GM21515 (cell line): ENCODE data around the gene ESPNL.

Experiments used
- ATAC-seq: cut with Tn5 transposase; IDR thresholded peaks from one replicate; pipeline ENCODE4 v1.9.1; 2021; ENCODE audit not compliant: unreplicated experiment

The ESPNL gene

GRCh38 chr2:238155761-238156694 is 55.9 kb downstream of the ESPNL start:
- ATAC-seq: no peak

DNA sequence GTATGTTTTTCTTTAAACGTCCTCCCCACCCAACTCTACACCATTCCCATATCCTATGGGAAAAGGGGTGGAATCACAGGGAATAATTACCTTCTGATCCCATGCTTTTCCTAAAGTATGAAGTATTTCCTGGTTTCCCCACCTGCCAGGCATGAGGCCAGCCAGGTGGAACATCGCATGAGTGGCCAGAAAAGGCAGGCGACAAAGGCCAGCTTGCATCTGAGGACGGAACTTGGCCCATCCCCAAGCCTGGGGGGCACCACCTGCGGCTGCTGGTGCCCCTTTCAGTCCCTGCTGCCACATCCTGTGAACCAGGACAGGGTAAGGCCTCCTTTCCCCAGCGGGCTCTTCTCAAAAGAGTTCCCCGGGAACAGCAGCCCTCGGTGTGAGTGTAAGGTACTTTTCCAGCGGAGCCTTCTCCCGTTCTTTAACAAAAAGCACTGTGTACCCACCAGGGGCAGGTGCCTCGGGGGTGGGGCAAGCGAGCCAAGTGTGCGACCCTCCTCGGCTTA is 57.4 kb downstream of the ESPNL start:
- no peak for ATAC-seq

DNA sequence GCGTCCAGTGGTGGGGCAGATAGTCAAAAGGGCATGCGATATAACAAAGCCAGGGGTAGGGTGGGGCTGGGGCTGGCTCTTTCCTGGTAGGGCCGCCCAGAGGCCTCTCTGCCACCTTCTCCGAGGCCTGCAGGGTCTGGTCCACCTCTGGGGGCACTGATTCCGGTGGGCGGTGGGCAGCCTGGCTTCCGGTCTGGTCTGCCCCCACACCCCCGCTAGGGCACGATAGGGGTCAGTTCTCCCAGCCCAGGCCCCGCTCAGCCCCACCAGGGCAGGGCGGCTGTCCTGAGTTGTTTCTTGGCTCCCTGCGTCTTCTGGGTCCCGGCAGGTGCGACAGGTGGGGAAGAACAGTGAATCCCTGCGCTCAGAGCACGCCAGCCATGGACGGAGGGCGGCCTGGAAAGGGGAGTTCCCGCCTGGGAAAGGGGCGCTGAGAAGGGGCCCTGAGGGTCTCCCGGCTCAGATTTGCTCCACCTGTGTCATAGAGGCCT is 57.9 kb downstream of the ESPNL start:
- no peak for ATAC-seq

GRCh38 chr2:238158509-238159070 is 58.5 kb downstream of the ESPNL start, which contains the start of gene ERFE:
Gene ERFE (plus strand): TSS chr2:238158970. CDS start chr2:238159008, 38 bp downstream.
- no peak for ATAC-seq

GRCh38 chr2:238159071-238159539 is 59.0 kb downstream of the ESPNL start:
- no peak for ATAC-seq

GRCh38 chr2:238159661-238160205 is 59.6 kb downstream of the ESPNL start:
- ATAC-seq: no peak

- ATAC-seq: no peak
These were observed 60.3 kb downstream of the ESPNL start for GRCh38 chr2:238160206-238161129.

- ATAC-seq: no peak
These were observed 61.3 kb downstream of the ESPNL start for GRCh38 chr2:238161291-238162051.

DNA sequence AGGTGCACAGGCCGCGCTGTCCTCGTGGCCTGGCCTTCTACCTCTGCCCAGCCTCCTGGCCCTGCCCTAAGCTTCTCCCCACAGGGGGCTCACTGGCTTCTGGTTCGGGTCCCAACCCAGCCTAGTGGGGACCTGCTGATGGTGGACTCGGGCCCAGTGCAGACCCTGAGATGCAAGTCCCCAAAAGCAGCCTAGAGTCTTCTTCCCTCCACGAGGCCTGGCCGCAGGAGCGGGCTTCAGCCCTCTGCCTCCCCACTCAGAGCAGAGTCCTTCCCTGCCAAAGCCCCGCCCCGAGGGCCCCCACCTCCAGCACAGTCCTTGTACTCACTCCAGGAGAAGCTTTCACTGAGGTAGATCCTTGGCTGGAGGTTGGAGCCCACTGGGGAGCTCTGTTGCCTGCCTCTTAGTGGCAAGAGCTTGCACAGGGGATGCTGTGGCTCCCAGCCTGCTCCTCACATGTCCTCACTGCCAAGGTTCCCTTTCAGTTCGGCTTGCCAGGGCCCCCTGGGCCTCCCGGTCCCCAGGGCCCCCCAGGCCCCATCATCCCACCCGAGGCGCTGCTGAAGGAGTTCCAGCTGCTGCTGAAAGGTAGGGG is 62.2 kb downstream of the ESPNL start:
- no peak for ATAC-seq

- ATAC-seq: no peak
These were observed 62.8 kb downstream of the ESPNL start for GRCh38 chr2:238162846-238163441.

GRCh38 chr2:238163481-238164198 is 63.5 kb downstream of the ESPNL start:
- no peak for ATAC-seq

DNA sequence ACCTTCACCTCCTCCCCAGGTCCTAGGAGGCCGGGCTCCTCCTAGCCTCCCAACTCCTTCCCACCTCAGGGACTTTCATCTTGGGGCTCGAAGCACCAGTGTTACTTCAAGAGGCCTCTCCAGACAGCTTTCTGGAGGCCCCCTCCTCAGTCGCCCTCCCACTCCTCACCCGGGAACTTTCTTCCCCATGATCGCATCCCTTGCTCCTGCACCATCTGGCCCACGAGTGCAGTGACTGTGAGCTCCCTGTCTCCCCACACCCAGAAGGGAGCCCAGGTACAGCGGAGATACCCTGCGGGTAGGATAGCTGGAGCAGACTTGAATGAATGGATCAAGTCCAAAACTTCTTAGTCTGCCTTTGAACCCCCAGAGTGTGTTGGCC is 64.8 kb downstream of the ESPNL start:
- ATAC-seq: no peak

GRCh38 chr2:238165288-238165921 is 65.3 kb downstream of the ESPNL start:
- ATAC-seq: no peak

DNA sequence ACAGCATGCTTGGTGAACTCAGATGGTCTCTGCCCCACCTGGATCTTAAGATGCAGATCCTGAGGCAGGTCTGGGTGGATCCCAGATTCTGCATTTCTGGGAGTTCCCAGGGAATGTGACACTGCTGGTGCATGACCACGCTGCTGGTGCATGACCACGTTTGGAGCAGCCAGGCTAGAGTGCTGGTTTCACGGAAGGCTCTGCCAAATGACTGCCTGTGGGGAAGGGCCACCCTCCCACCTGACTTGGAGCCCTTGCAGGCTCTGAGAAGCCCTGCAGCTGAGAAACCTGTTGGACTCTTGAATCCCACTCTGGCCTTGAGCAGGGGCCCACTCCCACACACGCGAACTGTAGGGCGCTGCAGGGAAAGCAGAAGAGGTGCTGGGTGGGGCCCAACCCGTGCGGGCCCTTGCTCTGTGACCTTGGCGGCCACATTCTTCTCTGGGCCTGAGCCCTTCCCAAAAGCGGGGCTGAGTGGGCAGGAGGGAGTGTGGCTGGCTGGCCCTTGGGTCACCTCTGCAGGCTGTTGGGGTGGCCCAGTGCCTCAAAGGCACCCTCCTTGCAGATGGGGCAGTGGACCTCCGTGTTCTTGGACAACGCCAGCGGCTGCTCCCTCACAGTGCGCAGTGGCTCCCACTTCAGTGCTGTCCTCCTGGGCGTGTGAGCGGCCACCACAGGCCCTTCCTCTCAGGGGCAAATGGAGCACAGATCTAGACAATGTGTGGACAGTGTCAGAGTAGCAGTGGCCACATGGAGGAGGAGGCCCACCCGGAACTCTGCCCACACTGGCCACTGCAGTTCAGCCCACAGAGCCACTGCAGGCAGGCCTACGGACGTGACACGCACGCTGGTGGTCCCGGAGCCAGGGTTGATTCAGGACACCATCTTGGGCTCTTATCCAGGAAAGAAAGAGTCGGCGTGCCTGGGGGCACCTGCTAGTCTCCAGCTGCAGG is 66.5 kb downstream of the ESPNL start:
- ATAC-seq: no peak

GRCh38 chr2:238167344-238167715 is 67.2 kb downstream of the ESPNL start:
- ATAC-seq: no peak

DNA sequence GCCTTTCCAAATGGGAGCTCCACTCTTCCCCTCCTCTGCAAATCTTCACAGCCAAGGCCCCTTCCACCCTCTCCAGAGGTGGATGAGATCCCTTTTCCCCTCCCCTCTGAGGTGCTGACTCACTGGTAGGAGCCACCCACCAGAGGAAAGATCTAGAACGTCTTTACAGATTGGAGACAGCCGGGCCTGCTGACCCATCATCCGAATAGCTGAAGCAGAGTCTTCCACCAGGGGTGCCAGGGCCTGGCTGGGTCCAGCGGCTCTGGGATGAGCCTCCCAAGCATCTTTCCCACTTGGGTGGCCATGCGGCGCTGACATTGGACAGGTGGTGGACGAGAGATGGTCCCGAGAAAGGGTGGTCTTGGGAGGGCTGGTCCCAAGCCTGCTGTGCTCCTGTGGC is 67.6 kb downstream of the ESPNL start:
- ATAC-seq: no peak
